Measurements from ENCODE around the gene MRPL49. TPM values are rescaled to one million over a fixed set of nuclear protein-coding genes. Genes with fewer than 3 reads are reported as not detected.

The MRPL49 gene
- total RNA-seq, 1 experiment from 2014 or later, result 55.9 TPM

DNA sequence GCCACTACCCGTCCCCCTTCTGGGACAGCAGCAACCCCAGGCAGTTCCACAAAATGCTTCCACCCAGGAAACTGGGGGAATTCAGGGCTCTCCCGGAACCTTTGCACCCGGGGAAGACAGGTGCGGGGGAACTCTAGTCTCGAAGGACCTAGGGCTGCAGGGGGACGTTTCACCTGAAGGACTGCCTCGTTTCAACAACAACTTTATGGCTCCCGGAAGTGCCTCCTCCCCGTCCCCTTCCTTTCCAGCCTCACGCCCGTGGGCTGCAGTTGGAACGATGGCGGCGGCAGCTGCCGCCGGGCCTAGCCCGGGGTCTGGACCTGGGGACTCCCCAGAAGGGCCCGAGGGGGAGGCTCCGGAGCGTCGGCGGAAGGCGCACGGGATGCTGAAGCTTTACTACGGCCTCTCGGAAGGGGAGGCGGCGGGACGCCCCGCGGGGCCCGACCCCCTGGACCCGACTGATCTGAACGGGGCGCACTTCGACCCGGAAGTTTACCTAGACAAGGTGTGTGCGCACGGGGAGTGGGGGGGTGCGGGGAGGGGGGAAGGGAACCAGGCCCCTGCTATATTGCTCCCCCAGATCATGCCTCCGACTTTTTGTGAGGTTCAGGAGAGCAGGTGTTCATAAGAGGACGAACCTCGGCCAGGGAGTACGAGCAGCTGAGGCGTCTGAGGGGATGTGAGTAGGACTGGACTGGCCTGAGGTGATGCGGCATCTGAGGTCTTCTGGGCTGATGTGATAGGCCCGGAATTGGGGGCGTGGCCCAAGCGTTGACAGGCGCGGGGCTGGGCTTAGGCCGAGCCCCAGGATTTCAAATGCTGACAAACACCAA lies 25.9 kb upstream of the MRPL49 start, which contains the start of gene VPS51 (continued):
- TF ChIP-seq, protein P1, sequence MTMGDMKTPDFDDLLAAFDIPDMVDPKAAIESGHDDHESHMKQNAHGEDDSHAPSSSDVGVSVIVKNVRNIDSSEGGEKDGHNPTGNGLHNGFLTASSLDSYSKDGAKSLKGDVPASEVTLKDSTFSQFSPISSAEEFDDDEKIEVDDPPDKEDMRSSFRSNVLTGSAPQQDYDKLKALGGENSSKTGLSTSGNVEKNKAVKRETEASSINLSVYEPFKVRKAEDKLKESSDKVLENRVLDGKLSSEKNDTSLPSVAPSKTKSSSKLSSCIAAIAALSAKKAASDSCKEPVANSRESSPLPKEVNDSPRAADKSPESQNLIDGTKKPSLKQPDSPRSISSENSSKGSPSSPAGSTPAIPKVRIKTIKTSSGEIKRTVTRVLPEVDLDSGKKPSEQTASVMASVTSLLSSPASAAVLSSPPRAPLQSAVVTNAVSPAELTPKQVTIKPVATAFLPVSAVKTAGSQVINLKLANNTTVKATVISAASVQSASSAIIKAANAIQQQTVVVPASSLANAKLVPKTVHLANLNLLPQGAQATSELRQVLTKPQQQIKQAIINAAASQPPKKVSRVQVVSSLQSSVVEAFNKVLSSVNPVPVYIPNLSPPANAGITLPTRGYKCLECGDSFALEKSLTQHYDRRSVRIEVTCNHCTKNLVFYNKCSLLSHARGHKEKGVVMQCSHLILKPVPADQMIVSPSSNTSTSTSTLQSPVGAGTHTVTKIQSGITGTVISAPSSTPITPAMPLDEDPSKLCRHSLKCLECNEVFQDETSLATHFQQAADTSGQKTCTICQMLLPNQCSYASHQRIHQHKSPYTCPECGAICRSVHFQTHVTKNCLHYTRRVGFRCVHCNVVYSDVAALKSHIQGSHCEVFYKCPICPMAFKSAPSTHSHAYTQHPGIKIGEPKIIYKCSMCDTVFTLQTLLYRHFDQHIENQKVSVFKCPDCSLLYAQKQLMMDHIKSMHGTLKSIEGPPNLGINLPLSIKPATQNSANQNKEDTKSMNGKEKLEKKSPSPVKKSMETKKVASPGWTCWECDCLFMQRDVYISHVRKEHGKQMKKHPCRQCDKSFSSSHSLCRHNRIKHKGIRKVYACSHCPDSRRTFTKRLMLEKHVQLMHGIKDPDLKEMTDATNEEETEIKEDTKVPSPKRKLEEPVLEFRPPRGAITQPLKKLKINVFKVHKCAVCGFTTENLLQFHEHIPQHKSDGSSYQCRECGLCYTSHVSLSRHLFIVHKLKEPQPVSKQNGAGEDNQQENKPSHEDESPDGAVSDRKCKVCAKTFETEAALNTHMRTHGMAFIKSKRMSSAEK (CRISPR knock-in tag; IDR thresholded peaks at IDR 0.05; ENCODE audit: borderline replicate concordance), result 0 out of 2 replicates have a peak, but pooled peaks have one; percentile 46
- TF ChIP-seq, protein P2, sequence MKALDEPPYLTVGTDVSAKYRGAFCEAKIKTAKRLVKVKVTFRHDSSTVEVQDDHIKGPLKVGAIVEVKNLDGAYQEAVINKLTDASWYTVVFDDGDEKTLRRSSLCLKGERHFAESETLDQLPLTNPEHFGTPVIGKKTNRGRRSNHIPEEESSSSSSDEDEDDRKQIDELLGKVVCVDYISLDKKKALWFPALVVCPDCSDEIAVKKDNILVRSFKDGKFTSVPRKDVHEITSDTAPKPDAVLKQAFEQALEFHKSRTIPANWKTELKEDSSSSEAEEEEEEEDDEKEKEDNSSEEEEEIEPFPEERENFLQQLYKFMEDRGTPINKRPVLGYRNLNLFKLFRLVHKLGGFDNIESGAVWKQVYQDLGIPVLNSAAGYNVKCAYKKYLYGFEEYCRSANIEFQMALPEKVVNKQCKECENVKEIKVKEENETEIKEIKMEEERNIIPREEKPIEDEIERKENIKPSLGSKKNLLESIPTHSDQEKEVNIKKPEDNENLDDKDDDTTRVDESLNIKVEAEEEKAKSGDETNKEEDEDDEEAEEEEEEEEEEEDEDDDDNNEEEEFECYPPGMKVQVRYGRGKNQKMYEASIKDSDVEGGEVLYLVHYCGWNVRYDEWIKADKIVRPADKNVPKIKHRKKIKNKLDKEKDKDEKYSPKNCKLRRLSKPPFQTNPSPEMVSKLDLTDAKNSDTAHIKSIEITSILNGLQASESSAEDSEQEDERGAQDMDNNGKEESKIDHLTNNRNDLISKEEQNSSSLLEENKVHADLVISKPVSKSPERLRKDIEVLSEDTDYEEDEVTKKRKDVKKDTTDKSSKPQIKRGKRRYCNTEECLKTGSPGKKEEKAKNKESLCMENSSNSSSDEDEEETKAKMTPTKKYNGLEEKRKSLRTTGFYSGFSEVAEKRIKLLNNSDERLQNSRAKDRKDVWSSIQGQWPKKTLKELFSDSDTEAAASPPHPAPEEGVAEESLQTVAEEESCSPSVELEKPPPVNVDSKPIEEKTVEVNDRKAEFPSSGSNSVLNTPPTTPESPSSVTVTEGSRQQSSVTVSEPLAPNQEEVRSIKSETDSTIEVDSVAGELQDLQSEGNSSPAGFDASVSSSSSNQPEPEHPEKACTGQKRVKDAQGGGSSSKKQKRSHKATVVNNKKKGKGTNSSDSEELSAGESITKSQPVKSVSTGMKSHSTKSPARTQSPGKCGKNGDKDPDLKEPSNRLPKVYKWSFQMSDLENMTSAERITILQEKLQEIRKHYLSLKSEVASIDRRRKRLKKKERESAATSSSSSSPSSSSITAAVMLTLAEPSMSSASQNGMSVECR (CRISPR knock-in tag; IDR thresholded peaks at IDR 0.05; ENCODE audit: borderline replicate concordance), result peak; percentile 91
- TF ChIP-seq OVOL2 (CRISPR knock-in tag; IDR thresholded peaks at IDR 0.05; ENCODE audit: borderline replicate concordance) (peak; percentile 79; the same call in 1 of the 2 replicates), ELF4 (CRISPR knock-in tag; IDR thresholded peaks at IDR 0.05; ENCODE audit: low read depth) (peak; percentile 69; the same call in 1 of the 2 replicates), RELA (CRISPR knock-in tag; IDR thresholded peaks at IDR 0.05; ENCODE audit: borderline replicate concordance) (no peak), SMAD3 (CRISPR knock-in tag; IDR thresholded peaks at IDR 0.05; ENCODE audit: borderline replicate concordance) (no peak), NFE2L1 (CRISPR knock-in tag; IDR thresholded peaks at IDR 0.05) (no peak), TCF7 (CRISPR knock-in tag; IDR thresholded peaks at IDR 0.05; ENCODE audit: low read depth) (no peak), ZNF671 (CRISPR knock-in tag; IDR thresholded peaks at IDR 0.05) (0 out of 2 replicates have a peak, but pooled peaks have one; percentile 22), EMX1 (CRISPR knock-in tag; IDR thresholded peaks at IDR 0.05) (no peak), ZNF138 (CRISPR knock-in tag; conservative IDR thresholded peaks at IDR 0.05) (no peak), MXD4 (CRISPR knock-in tag; IDR thresholded peaks at IDR 0.05; ENCODE audit: borderline replicate concordance) (no peak), GTF2I (CRISPR knock-in tag; conservative IDR thresholded peaks at IDR 0.05) (0 out of 2 replicates have a peak, but pooled peaks have one; percentile 14), ZNF317 (CRISPR knock-in tag; IDR thresholded peaks at IDR 0.05; ENCODE audit: borderline replicate concordance, low read depth) (no peak), SP1 (CRISPR knock-in tag; conservative IDR thresholded peaks at IDR 0.05) (peak; percentile 78), ZNF219 (CRISPR knock-in tag; IDR thresholded peaks at IDR 0.05; ENCODE audit: borderline replicate concordance) (no peak)
- TF ChIP-seq, protein P3, sequence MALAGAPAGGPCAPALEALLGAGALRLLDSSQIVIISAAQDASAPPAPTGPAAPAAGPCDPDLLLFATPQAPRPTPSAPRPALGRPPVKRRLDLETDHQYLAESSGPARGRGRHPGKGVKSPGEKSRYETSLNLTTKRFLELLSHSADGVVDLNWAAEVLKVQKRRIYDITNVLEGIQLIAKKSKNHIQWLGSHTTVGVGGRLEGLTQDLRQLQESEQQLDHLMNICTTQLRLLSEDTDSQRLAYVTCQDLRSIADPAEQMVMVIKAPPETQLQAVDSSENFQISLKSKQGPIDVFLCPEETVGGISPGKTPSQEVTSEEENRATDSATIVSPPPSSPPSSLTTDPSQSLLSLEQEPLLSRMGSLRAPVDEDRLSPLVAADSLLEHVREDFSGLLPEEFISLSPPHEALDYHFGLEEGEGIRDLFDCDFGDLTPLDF (CRISPR knock-in tag; IDR thresholded peaks at IDR 0.05), result no peak
- TF ChIP-seq, protein P4, sequence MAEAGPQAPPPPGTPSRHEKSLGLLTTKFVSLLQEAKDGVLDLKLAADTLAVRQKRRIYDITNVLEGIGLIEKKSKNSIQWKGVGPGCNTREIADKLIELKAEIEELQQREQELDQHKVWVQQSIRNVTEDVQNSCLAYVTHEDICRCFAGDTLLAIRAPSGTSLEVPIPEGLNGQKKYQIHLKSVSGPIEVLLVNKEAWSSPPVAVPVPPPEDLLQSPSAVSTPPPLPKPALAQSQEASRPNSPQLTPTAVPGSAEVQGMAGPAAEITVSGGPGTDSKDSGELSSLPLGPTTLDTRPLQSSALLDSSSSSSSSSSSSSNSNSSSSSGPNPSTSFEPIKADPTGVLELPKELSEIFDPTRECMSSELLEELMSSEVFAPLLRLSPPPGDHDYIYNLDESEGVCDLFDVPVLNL (CRISPR knock-in tag; IDR thresholded peaks at IDR 0.05; ENCODE audit: borderline replicate concordance, low read depth), result no peak
- TF ChIP-seq, protein P5, sequence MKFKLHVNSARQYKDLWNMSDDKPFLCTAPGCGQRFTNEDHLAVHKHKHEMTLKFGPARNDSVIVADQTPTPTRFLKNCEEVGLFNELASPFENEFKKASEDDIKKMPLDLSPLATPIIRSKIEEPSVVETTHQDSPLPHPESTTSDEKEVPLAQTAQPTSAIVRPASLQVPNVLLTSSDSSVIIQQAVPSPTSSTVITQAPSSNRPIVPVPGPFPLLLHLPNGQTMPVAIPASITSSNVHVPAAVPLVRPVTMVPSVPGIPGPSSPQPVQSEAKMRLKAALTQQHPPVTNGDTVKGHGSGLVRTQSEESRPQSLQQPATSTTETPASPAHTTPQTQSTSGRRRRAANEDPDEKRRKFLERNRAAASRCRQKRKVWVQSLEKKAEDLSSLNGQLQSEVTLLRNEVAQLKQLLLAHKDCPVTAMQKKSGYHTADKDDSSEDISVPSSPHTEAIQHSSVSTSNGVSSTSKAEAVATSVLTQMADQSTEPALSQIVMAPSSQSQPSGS (CRISPR knock-in tag; IDR thresholded peaks at IDR 0.05; ENCODE audit: borderline replicate concordance, low read depth), result no peak
- TF ChIP-seq, protein P6, sequence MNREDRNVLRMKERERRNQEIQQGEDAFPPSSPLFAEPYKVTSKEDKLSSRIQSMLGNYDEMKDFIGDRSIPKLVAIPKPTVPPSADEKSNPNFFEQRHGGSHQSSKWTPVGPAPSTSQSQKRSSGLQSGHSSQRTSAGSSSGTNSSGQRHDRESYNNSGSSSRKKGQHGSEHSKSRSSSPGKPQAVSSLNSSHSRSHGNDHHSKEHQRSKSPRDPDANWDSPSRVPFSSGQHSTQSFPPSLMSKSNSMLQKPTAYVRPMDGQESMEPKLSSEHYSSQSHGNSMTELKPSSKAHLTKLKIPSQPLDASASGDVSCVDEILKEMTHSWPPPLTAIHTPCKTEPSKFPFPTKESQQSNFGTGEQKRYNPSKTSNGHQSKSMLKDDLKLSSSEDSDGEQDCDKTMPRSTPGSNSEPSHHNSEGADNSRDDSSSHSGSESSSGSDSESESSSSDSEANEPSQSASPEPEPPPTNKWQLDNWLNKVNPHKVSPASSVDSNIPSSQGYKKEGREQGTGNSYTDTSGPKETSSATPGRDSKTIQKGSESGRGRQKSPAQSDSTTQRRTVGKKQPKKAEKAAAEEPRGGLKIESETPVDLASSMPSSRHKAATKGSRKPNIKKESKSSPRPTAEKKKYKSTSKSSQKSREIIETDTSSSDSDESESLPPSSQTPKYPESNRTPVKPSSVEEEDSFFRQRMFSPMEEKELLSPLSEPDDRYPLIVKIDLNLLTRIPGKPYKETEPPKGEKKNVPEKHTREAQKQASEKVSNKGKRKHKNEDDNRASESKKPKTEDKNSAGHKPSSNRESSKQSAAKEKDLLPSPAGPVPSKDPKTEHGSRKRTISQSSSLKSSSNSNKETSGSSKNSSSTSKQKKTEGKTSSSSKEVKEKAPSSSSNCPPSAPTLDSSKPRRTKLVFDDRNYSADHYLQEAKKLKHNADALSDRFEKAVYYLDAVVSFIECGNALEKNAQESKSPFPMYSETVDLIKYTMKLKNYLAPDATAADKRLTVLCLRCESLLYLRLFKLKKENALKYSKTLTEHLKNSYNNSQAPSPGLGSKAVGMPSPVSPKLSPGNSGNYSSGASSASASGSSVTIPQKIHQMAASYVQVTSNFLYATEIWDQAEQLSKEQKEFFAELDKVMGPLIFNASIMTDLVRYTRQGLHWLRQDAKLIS (CRISPR knock-in tag; IDR thresholded peaks at IDR 0.05; ENCODE audit: borderline replicate concordance), result no peak

Data from WTC11 (cell line).